HG03060 (cell line): ENCODE data around the gene KLHDC8B.

Source experiments
- ATAC-seq: cut with Tn5 transposase; IDR thresholded peaks from one replicate; pipeline ENCODE4 v1.9.1; 2021; ENCODE audit warnings: low read depth, moderate number of reproducible peaks; ENCODE audit not compliant: unreplicated experiment

Gene KLHDC8B

DNA sequence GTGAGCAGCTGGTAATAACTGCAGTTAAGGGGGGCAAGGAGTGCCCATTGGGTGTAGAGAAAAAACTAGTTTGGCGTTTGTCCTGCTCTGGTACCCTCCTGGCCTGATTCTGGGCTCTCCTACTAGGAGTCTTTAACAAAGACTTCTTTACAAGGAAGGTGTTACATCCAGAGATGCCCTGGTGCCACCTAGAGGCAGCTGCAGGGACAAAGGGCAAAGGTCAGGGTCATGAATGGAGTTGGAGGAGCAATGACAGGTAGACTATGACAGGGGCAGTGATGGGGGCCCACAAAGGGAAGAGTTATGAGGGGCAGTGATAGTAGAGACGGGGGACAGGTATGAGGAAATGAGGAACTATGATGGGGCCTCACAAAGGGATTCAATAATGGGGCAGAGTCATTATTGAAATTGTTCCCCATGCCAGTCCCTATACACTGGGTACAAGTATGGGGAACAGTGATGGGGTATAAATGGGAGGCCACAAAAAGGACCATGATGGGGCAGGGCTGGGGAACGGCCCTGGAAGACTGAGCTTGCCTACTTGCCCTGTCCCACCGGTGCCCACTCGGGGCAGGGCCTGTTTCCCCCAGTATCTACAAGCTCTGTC, 13.2 kb upstream of the KLHDC8B start:
- no peak for ATAC-seq

DNA sequence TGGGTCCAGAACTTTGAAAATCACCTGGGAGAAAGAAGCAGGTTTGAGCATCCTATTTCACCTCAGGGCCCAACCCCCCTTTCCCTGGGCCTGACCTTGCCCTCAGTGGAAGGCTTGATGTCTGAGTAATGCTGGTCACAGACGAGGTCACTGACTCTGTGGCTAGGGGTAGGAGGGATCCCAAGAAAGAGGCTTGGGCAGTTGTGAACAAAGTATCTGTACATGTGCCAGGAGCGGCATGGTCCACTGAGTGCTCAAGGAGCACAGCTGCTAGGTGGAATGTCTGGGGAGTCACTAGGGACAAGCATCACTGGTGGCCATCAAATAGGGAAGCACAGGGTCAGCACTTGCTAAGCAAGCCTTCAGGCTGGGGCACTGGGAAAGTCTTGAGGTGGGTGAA, 12.6 kb upstream of the KLHDC8B start:
- ATAC-seq = no peak

DNA sequence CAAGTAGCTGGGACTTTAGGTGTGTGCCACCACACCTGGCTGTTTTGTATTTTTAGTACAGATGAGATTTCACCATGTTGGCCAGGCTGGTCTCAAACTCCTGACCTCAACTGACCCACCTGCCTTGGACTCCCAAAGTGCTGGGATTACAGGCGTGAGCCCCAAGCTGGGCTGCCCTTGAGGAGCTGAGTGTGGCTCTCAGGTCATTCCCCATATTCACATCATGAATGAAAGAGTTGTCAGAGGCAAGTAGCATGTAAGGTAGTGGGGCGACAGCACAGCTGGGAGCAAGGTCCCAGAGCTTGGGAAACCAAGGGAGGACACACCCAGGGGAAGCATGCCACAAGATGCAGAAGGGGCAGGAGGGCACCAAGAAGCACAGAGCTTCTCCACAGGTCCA, 10.2 kb upstream of the KLHDC8B start:
- ATAC-seq = no peak

DNA sequence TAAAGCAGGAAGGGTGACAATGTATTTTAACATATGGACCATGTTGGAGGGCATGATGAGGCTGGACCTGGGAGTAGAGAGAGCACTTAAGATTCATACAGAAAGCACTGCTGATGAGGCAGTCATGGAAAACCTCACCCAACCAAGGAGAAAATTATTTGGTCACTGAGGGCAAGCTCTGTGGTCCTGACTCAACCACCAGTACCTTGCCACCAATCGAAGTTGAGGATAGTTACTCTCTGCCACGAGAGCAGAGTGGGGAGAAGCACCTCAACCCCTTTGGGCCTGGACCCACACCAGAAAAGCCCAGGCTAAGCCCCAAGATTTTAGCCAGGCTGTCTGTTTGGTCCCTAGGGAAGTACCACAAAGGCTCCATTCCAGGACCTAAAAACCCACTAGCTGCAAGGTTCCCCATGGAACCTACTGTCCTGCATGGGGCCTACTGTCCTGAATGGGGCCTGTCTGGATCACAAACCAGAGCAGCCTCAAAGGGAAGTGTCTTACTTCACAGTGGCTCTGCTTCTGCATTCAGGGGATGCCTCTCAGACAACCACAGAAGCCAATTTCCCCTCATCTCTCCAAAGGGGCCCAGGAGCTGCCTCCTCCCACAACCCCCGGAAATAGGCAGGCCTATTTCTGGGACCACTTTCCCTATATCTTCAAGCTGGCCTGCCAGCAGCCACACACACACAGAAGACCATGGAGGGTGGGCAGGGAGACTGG, 9.4 kb upstream of the KLHDC8B start:
- no peak for ATAC-seq

DNA sequence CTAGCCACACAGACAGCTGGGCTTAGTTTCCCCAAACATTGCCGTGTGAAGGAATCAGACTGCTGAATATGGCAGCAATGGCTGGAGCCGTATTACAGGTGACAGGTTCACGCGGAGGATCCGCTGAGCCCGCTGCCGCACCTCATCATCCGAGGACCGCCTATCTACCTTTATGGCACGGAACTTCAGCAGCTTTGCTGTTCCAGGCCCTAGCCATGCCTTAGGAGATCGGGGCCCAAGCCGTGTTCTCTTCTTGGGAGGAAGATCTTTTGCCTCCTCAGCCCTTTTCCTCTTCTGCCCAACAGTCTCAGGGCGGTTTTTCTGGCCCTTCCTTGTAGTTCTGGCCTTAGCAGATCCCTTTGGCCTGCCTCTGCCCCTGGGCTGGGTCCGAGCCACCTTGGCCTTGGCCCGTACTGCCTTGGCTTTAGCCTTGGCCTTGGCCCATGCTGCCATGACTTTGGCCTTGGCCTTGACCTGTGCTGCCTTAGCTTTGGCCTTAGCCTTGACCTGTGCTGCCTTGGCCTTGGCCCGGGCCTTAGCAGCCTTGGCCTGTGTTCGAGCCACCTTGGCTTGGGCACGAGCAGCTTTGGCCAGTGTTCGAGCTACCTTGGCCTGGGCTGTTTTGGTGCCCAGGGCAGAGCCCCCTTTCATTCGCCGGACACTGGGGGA, 8.5 kb upstream of the KLHDC8B start:
- no peak for ATAC-seq

DNA sequence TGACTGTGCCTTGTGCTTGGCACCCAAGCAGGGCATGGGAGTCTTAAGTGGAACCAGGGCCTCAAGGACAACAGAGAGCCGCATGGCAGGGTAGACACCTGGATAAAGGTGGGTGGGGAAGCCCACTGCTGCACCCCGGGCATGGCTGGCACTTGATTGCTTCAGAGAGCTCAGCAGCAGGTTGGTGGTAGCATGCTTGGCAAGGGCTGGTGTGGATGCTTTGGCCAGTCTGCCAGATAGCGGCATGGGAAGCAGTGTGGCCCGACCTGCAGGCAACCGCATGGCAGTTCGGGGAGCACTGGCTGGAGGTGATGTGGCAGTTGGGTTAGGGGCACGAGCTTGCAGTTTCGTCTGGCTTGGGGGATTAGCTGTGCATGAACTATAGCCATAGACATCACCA, 7.8 kb upstream of the KLHDC8B start:
- ATAC-seq = no peak

DNA sequence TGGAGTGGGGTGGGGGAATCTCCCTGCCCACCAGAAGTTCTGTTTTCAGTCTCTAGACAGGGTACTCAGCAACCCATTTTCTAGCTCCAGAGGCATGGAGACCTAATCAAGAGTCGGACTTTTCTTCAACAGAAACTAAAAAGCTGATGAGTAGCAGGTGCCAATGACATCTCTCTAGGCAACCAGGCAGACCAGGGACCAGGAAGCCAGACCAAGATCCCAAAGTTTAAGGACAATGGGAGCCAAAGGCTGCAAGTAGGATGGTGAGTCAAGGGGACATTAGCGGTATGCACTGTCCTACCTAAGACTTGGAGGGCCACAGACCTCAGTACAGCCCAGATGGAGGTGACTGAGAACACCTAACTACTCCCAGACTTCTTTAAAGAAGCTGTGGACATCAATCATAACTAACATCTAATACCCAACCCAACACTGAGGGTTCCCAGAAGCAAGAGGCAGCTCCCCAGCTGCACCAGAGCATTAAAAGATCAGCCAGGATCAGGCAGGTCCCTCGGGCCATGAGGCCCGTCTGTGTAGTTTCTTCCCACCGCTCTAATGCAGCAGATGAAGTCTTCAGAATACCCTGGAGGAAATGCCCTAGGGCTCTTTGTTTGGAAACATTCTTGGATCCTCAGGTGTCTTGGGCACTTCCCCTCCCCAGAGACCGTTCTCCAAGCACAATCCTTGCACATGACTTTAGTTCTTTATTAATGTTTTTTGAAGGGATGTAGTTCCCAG, 6.2 kb upstream of the KLHDC8B start:
- ATAC-seq = no peak

DNA sequence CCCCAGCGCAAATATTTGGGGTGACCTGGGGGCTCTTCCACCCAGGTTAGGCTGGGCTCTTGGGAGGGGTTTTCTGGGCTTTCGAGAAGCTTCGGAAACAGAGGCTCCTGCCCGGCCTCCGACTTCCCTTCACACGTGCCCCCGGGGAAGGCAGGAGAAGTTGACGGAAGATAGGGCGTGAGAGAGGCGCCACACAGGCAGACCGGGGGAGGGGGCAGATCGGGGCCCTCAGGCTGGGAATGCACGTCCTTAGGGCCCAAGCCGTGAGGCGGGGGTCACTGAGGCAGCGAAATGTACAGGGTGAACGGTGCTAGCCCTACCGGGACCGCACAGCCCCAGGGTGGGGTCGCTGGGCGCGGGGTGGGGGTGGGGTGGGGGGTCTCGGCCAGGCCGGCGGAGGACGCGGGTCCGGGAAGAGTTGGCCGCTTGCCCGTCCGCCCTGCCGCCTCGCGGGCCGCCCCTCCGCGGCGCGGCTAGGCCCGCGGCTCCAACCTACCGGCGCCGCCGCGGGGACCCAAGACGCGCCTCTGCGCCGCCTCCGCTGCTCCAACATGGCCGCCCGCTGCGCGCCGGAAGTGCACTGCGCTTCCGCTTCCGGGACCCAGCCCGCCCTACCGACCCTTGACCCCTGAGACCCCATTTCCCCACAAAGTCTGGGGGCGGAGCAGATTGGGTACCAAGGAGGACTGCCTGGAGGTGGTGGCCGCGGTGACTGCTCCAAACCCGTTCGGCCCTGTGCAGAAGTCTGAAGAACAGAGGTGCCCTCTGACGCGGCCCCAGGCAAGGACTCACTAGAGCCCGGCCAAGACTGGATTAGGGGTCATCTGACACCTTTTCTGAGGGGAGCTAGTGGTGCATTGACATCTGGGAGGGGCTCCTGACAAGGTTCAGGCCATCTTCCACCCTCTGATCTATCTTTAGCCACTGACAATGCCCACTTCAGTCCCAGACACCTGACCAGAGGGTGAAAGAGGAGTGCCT, 5.3 kb upstream of the KLHDC8B start, which contains the start of gene CCDC71:
Gene CCDC71, minus strand, starts transcription at position 561 of the 981 bp plus-strand sequence. CDS start 2,123 bp downstream, outside the sequence.
- ATAC-seq = no peak

DNA sequence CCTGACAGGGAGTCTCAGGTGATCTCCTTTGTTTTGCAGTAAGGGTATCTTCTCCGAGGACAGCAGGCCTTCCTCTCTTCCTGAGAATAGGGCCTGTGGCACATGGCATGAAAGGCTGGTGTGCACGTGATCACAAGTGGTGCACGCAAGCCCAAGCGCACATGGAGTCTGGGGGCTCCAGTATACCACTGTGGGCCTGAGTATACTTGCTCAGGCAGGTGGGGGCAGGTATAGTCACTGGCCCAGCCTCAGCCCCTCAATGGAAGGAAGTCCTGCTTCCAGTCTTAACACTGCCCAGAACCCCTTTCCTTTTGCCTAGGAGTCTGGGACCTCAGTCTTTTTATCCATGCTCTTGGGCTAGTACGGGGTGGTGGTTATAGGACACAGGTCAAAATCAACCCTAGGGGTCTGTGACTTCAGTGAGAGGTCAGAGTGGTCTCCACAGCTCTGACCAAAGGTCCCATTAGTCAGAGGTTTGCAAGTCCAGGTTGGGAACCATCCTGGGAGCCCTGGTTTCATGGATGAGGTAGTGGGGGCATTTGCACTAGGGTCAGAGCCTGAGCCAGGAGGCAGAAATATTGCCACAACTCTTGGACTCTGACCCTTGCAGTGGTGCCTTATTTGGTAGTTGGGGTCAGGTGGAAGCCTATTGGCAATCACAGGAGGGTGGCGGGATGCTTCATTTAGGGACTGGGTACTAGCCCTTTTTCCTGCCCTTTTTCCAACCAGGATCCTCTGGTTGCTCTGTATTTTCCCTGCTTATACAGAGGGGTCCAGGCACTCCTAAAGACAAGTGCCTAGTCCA, 4.4 kb upstream of the KLHDC8B start:
- ATAC-seq = no peak

DNA sequence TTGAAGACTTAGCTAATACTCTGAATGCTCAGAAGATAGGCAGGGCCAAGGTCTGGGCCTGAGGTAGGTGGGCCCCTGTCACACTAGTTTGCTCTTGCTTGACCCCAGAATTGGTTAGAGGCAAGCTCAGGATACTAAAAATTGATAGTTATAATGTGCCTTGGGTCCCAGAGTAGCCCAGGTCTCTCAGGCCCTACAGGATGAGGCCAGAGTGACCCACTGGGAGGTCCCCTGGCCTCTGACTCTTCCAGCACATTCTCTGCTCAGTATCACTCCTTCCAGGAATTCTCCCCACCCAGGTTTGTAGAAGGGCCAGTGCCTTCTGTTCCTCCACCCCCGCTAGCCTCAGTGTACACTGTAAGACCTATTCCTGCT, 667 bp upstream of the KLHDC8B start:
- ATAC-seq = no peak

DNA sequence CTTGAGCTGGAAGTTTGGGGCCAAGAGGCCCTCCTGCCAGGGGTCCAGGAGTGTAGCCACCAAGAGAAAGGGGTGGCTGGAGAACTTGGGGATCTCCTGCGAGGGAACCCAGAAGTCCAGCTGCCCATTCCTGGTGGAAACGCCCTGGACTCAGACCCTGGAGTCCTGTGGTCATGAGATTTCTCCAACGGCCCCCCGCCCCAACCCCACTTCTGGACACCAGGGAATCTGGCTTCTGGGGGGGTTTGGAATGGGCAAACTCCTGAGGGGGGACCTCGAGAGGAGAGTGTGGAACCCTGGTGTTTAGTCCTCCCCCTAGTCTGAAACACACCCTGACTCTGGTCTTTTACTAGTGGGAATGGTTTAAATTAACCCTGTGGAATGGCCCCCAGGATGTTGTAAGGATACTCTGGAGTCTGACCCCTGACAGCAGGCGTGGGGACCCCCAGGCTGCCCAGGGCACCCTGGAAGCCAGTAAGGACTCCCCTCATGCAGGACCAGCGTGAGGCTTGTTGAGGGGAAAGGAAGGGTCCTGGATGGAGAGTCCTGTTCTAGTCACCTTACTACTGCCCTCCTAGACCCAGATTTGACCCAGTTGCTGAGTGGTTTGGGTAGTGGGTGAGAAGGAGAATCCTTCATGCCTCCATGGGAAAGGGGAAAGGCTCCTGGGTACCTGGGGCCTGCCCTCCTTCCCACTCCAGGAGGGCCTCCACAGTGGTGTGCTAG, 540 bp downstream of the KLHDC8B start:
- no peak for ATAC-seq

DNA sequence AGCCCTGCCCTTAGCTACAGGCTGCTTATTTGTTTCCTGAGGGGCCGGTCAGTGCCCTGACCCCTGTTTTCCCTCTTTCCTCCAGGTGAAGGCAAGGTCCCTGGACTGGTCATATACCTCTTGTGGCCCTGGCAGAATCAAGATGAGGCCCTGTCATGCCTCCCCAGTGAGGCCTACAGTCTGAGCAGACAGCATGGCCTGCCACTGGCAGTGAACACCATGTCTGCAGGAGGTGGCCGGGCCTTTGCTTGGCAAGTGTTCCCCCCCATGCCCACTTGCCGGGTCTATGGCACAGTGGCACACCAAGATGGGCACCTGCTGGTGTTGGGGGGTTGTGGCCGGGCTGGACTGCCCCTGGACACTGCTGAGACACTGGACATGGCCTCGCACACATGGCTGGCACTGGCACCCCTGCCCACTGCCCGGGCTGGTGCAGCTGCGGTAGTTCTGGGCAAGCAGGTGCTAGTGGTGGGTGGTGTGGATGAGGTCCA, 1.2 kb downstream of the KLHDC8B start:
- ATAC-seq = no peak

DNA sequence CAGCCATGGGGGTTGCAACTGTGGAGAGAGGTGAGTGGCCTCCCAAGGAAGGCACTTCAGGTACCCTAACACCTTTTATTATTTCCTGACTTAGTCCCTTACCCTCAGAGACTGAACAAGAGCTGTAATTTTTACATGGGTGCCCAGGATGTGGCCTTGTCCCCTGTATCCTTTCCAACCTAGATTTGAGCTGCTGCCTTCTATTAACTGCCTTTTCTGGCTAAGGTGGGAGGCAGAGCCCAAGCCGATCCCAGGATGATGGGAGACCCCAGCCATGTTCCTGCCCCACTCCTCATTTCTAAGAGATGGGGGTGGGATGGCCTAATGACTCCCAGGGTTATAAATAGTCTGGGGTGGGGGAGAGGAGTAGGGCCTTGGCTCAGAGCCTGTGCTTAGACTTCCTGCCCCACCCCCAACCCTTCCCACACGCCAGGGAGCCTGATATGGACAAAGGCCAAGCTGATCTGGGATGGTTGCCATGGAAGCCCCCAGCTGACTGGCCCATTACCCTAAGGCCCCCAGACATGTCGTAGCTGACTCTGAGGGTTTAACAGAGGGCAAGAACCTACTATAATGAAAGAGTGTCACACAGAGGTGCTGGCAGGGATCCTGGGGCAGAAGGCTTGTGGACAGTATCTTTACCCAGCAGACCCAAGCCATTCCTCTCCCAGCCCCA, 1.9 kb downstream of the KLHDC8B start:
- ATAC-seq = no peak

DNA sequence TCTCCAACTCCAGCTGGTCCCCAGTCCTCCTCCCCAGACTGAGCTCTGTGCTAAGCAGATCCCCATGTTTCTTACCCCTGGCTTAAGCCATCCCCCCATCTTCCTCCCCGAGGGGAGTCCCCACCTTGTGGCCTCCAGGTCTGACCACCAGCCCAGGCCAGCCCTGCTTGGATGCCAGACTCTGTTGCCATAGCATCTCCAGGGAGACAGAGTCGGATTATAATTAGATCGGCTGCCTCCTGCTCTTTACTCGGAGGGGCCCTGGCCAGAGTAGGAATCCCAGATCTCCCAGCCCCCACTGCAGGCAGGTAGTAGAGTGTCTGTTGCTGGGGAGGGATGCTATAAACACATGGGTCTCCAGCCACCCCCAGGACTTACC, 2.4 kb downstream of the KLHDC8B start:
- no peak for ATAC-seq

DNA sequence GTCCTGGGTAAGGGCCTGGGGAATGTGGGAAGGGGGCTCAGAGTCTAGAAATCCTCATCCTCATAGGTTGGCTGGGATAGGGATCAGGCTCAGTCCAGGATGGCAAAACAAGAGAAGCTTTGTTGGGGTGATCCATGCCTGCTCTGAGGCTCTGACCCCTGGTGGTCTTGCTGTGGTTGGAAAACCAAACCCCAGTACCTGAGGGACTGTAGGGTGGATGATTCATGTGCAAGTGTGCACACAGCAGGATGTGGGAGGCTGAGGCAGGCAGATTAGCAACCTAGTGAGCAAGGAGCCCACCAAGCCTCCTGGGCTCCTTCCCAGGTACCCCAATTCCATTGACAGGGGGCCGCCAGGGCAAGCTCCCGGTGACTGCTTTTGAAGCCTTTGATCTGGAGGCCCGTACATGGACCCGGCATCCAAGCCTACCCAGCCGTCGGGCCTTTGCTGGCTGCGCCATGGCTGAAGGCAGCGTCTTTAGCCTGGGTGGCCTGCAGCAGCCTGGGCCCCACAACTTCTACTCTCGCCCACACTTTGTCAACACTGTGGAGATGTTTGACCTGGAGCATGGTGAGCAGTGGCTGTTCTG, 3.1 kb downstream of the KLHDC8B start:
- ATAC-seq = no peak

DNA sequence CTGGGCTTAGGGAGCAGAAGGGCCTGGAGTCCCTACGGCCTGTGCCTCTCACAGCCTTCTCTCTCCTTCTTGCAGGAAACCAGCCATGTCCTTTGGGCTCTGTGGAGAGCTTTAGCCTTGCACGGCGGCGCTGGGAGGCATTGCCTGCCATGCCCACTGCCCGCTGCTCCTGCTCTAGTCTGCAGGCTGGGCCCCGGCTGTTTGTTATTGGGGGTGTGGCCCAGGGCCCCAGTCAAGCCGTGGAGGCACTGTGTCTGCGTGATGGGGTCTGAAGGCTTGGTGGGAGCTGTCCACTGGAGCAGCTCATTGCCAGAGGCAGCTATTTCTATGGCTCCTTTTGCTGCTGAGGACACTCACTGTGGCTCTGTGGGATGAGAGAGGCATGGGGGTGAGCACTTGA, 4.1 kb downstream of the KLHDC8B start:
- ATAC-seq = no peak

DNA sequence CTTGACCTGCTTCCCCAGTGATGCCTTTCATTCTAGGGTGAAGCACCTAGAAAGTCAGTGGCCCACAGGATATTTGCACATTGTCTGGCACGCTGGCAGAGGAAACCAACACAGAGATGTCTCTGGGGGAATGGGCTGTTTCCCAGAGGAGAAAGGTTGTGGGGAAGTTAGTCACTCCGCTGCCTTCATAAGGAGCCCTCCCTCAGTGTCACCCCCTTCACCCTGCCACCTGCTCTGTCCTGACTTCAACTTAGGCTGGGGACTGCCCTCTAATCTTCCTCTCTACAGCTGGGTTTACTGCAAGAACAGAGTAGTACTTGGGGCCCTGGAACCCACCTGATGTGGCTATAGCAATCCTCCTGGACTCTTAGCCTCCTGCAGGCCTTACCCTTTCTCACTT, 5.7 kb downstream of the KLHDC8B start:
- no peak for ATAC-seq

DNA sequence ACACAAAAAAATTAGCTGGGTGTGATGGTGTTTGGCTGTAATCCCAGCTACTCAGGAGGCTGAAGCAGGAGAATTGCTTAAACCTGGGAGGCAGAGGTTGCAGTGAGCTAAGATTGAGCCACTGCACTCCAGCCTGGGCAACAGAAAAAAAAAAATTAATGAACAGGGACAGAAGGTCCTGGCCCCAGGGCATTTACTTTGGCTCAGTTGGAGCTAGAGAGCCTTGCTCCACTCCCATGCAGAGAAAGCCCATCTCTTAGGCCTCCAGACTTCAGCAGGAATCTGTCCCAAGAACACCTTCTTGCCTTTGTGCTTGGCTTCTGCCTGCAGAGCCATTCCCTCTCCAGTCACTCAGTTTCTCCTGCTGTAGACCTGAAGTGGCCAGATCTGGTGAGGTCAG, 8.7 kb downstream of the KLHDC8B start:
- ATAC-seq = no peak
